GM12865 (cell line): Measurements from ENCODE around the gene ZNF768.
"Not testable (repeated sequence)": the region's sequence is repeated elsewhere in the genome, so short reads cannot be mapped to it uniquely, and the experiment has no call there.

Experiments used
- DNase-seq: peaks from one replicate; pipeline ENCODE4 v3.0.0; 2010; ENCODE audit warnings: low read depth
- H3K4me3 ChIP-seq: 2 replicates; pipeline ENCODE4 v1.5.1; 2011; ENCODE audit warnings: mild to moderate bottlenecking, low read depth, low read length, control low read depth
- CTCF ChIP-seq: IDR thresholded peaks from 2 replicates; pipeline ENCODE4 v1.5.1; 2011; ENCODE audit warnings: low read length, control low read depth, low read depth, inconsistent platforms; ENCODE audit not compliant: insufficient read depth; ENCODE audit errors: missing control alignments

The ZNF768 gene

GRCh38 chr16:30546115-30546514, 19.7 kb upstream of the ZNF768 start:
- H3K4me3 ChIP-seq, result no peak overlapping the region
- DNase-seq, result no peak
- no peak for TF ChIP-seq CTCF

GRCh38 chr16:30543067-30543466, 16.7 kb upstream of the ZNF768 start:
- TF ChIP-seq CTCF, result no peak
- no peak overlapping the region for H3K4me3 ChIP-seq
- no peak for DNase-seq

- no peak for TF ChIP-seq CTCF
- no peak for DNase-seq
- H3K4me3 ChIP-seq, result no peak overlapping the region
Observed at GRCh38 chr16:30541502-30542329, 15.3 kb upstream of the ZNF768 start.

- DNase-seq, result not testable (repeated sequence)
Observed at GRCh38 chr16:30540916-30541464, 14.6 kb upstream of the ZNF768 start.

GRCh38 chr16:30539986-30540526, 13.7 kb upstream of the ZNF768 start:
- H3K4me3 ChIP-seq, DNase-seq: not testable (repeated sequence)

More at GRCh38 chr16:30540916-30541464, 14.6 kb upstream of the ZNF768 start:
- H3K4me3 ChIP-seq, result not testable (repeated sequence)

- no peak for TF ChIP-seq CTCF
- no peak for DNase-seq
Observed at GRCh38 chr16:30539000-30539964, 12.9 kb upstream of the ZNF768 start.

GRCh38 chr16:30536391-30537024, 10.1 kb upstream of the ZNF768 start:
- DNase-seq, result not testable (repeated sequence)
- H3K4me3 ChIP-seq, result peak overlapping the region; percentile 90

More at GRCh38 chr16:30539000-30539964, 12.9 kb upstream of the ZNF768 start:
- H3K4me3 ChIP-seq, result no peak overlapping the region
